Neural progenitor cell (in vitro differentiated cells): Measurements from ENCODE around the gene ZPBP.

Experiments used
- EZH2phosphoT487 ChIP-seq: fragments of 200-600 bp; sonication (generic); IDR thresholded peaks from 2 replicates; pipeline ENCODE4 v1.6.1; 2017; ENCODE audit warnings: antibody characterized with exemption
- TF ChIP-seq, protein P1 (sequence below): fragments of 200-600 bp; sonication (generic); IDR thresholded peaks from 2 replicates; pipeline ENCODE4 v1.5.1; 2017; ENCODE audit warnings: antibody characterized with exemption, mild to moderate bottlenecking

DNA sequence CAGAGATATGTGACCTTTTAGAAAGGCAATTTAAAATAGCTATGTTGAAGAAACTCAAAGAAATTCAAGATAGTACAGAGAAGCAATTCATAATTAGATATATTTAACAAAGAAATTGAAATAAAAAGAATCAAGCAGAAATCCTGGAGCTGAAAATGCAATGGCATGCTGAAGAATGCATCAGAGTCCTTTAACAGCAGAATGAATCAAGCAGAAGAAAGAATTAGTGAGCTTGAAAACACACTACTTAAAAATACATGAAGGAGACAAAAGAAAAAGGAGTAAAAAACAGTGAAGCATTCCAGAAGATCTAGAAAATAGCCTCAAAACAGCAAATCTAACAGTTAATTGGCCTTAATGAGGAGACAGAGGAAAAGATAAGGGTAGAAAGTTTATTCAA, 20.0 kb downstream of the ZPBP start:
- TF ChIP-seq, protein P1, sequence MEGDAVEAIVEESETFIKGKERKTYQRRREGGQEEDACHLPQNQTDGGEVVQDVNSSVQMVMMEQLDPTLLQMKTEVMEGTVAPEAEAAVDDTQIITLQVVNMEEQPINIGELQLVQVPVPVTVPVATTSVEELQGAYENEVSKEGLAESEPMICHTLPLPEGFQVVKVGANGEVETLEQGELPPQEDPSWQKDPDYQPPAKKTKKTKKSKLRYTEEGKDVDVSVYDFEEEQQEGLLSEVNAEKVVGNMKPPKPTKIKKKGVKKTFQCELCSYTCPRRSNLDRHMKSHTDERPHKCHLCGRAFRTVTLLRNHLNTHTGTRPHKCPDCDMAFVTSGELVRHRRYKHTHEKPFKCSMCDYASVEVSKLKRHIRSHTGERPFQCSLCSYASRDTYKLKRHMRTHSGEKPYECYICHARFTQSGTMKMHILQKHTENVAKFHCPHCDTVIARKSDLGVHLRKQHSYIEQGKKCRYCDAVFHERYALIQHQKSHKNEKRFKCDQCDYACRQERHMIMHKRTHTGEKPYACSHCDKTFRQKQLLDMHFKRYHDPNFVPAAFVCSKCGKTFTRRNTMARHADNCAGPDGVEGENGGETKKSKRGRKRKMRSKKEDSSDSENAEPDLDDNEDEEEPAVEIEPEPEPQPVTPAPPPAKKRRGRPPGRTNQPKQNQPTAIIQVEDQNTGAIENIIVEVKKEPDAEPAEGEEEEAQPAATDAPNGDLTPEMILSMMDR = no peak
- no peak for TF ChIP-seq EZH2phosphoT487
